ENCODE measurements around the gene ARMC8. TPM values are rescaled to one million over a fixed set of nuclear protein-coding genes. Genes with fewer than 3 reads are reported as not detected.

ARMC8 gene
- total and polyA plus RNA-seq, 4 donors, result 8.4 to 53.6 (median 22.8) TPM

GRCh38 chr3:138329984-138330293, 142.8 kb downstream of the ARMC8 start:
- Histone ChIP-seq H3K4me3 (ENCODE audit: low read depth in 1 of 3, low read length in 3 of 3) (peak overlapping the region in 1 of 3 donors; percentile 62), H3K27me3 (ENCODE audit: control insufficient read depth in 4 of 4, insufficient read depth in 4 of 4, low read length in 3 of 4) (no peaks in the 10 kb centered on the region), H3K9ac (ENCODE audit: low read depth in 1 of 2, low read length in 2 of 2) (no peak overlapping the region), H3K27ac (ENCODE audit: low read depth in 1 of 2, low read length in 2 of 2) (no peak overlapping the region), H3K36me3 (ENCODE audit: control insufficient read depth in 4 of 4, insufficient read depth in 3 of 4, low read depth in 1 of 4, low read length in 3 of 4) (no peaks in the 10 kb centered on the region), H3K9me3 (ENCODE audit: control insufficient read depth in 4 of 4, low read length in 3 of 4) (no peaks in the 10 kb centered on the region), H3K4me1 (ENCODE audit: control insufficient read depth in 4 of 4, insufficient read depth in 4 of 4, low read length in 3 of 4) (peaks cover 2 to 10% (median 5%) of the 10 kb centered on the region in 4 donors)
- TF ChIP-seq SP1 (IDR thresholded peaks at IDR 0.05), result no peak
- no peak for TF ChIP-seq EGR1 (IDR thresholded peaks at IDR 0.05; ENCODE audit: low read depth in 2 of 2)
- no peak for TF ChIP-seq TAF1 (conservative IDR thresholded peaks at IDR 0.05)
- TF ChIP-seq RAD21 (IDR thresholded peaks at IDR 0.05), result no peak
- no peak for TF ChIP-seq FOXA2 (IDR thresholded peaks at IDR 0.05)
- no peak for TF ChIP-seq REST (IDR thresholded peaks at IDR 0.05)
- no peak for DNase-seq (ENCODE audit: low spot score)
- 21% methylated on average over 7 of the region's 7 CpGs for WGBS

- no peak overlapping the region for H3K9ac ChIP-seq (ENCODE audit: low read depth in 1 of 2, low read length in 2 of 2)
- 91% methylated on average over 6 of the region's 6 CpGs for WGBS
- H3K27me3 ChIP-seq (ENCODE audit: control insufficient read depth in 4 of 4, insufficient read depth in 4 of 4, low read length in 3 of 4), result no peaks in the 10 kb centered on the region
- peaks cover 2 to 10% (median 5%) of the 10 kb centered on the region in 4 donors for H3K4me1 ChIP-seq (ENCODE audit: control insufficient read depth in 4 of 4, insufficient read depth in 4 of 4, low read length in 3 of 4)
- no peak overlapping the region for H3K27ac ChIP-seq (ENCODE audit: low read depth in 1 of 2, low read length in 2 of 2)
- H3K9me3 ChIP-seq (ENCODE audit: control insufficient read depth in 4 of 4, low read length in 3 of 4), result no peaks in the 10 kb centered on the region
- no peak overlapping the region for H3K4me3 ChIP-seq (ENCODE audit: low read depth in 1 of 3, low read length in 3 of 3)
- DNase-seq (ENCODE audit: low spot score), result no peak
- TF ChIP-seq MAX (IDR thresholded peaks at IDR 0.05) (no peak), NR2F2 (IDR thresholded peaks at IDR 0.05) (no peak), SP1 (IDR thresholded peaks at IDR 0.05) (no peak), FOXA2 (IDR thresholded peaks at IDR 0.05) (no peak), REST (IDR thresholded peaks at IDR 0.05) (no peak), TAF1 (conservative IDR thresholded peaks at IDR 0.05) (no peak), GABPA (IDR thresholded peaks at IDR 0.05 in 1 of 2, conservative IDR thresholded peaks at IDR 0.05 in 1 of 2) (no peak), HNF4A (conservative IDR thresholded peaks at IDR 0.05) (no peak), CTCF (IDR thresholded peaks at IDR 0.05; ENCODE audit: low read depth, low read length, missing input control) (no peak), ZBTB33 (IDR thresholded peaks at IDR 0.05) (no peak), FOXA1 (IDR thresholded peaks at IDR 0.05) (no peak), RAD21 (IDR thresholded peaks at IDR 0.05) (no peak)
- no peaks in the 10 kb centered on the region for H3K36me3 ChIP-seq (ENCODE audit: control insufficient read depth in 4 of 4, insufficient read depth in 3 of 4, low read depth in 1 of 4, low read length in 3 of 4)
These were observed 144.2 kb downstream of the ARMC8 start for GRCh38 chr3:138331143-138331894.

All from liver (tissue), 9 donors.